Measurements from ENCODE around the gene PIK3C3.

GRCh38 chr18:41959045-41959444 is 4.0 kb downstream of the PIK3C3 start:
- TF ChIP-seq, protein P1, sequence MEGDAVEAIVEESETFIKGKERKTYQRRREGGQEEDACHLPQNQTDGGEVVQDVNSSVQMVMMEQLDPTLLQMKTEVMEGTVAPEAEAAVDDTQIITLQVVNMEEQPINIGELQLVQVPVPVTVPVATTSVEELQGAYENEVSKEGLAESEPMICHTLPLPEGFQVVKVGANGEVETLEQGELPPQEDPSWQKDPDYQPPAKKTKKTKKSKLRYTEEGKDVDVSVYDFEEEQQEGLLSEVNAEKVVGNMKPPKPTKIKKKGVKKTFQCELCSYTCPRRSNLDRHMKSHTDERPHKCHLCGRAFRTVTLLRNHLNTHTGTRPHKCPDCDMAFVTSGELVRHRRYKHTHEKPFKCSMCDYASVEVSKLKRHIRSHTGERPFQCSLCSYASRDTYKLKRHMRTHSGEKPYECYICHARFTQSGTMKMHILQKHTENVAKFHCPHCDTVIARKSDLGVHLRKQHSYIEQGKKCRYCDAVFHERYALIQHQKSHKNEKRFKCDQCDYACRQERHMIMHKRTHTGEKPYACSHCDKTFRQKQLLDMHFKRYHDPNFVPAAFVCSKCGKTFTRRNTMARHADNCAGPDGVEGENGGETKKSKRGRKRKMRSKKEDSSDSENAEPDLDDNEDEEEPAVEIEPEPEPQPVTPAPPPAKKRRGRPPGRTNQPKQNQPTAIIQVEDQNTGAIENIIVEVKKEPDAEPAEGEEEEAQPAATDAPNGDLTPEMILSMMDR (IDR thresholded peaks at IDR 0.05) = no peak
- TF ChIP-seq POLR2A (IDR thresholded peaks at IDR 0.05) = no peak
